Upper lobe of left lung (tissue), 6 donors: Measurements from ENCODE around the gene PCGF1. TPM values are rescaled to one million over a fixed set of nuclear protein-coding genes. Genes with fewer than 3 reads are reported as not detected.

Experiments used
- ATAC-seq, 2 donors: fragments of 200-7000 bp; cut with Tn5 transposase; one replicate each; pipeline ENCODE4 v1.9.1; 2022; ENCODE audit warnings: mild to moderate bottlenecking in 2 of 2, moderate library complexity in 2 of 2; ENCODE audit not compliant: low FRiP score in 2 of 2
- DNase-seq, 2 donors: peaks; one replicate each; pipeline ENCODE4 v3.0.0-alpha.2; 2019 to 2020
- H3K27ac ChIP-seq, 4 donors: fragments of 200-600 bp; sonication (generic); one replicate each; pipeline ENCODE4 v1.5.1; 2016 to 2019
- H3K27me3 ChIP-seq, 4 donors: fragments of 200-600 bp; sonication (generic); one replicate each; pipeline ENCODE4 v1.5.1; 2017 to 2019
- H3K36me3 ChIP-seq, 4 donors: fragments of 200-600 bp; sonication (generic); one replicate each; pipeline ENCODE4 v1.5.1; 2016 to 2019
- H3K4me1 ChIP-seq, 4 donors: fragments of 200-600 bp; sonication (generic); one replicate each; pipeline ENCODE4 v1.5.1; 2018 to 2019
- H3K4me3 ChIP-seq, 4 donors: fragments of 200-600 bp; sonication (generic); one replicate each; pipeline ENCODE4 v1.5.1; 2017 to 2019; ENCODE audit warnings: mild to moderate bottlenecking in 2 of 4, moderate library complexity in 1 of 4
- H3K9me3 ChIP-seq, 4 donors: fragments of 200-600 bp; sonication (generic); one replicate each; pipeline ENCODE4 v1.5.1; 2018 to 2019
- EP300 ChIP-seq, 4 donors: sonication (generic); formaldehyde crosslinking; IDR thresholded peaks; one replicate each; pipeline ENCODE4 v1.5.1; 2017; ENCODE audit warnings: antibody characterized with exemption in 4 of 4, control low read depth in 2 of 4
- POLR2A ChIP-seq, 4 donors: fragments of 450-650 bp; IDR thresholded peaks; one replicate each; pipeline ENCODE4 v1.5.1; 2016 to 2017; ENCODE audit warnings: antibody characterized with exemption in 4 of 4, mild to moderate bottlenecking in 2 of 4
- POLR2AphosphoS5 ChIP-seq, 2 donors: sonication (generic); formaldehyde crosslinking; IDR thresholded peaks; one replicate each; pipeline ENCODE4 v1.5.1; 2017; ENCODE audit warnings: antibody characterized with exemption in 2 of 2
- WGBS, 2 donors: methylation state at CpG; one replicate each; pipeline ENCODE4 v1.1.5; 2017 to 2018; 5-methylcytosine and 5-hydroxymethylcytosine counted together
- total RNA-seq, 6 donors: library from RNA; depleted of rRNA in 4 of 6; stranded (reverse); fragments of >200 nt in 4 of 6; gene quantifications; one replicate each; pipeline versions ENCODE4 v1.1.0 to v1.2.1, GENCODE V29; 2016 to 2021
- TF ChIP-seq, protein P1 (sequence below), 6 experiments: fragments of 450-650 bp in 4 of 6; fragments of 200-600 bp in 2 of 6; sonication (generic) in 2 of 6; IDR thresholded peaks; one replicate each; pipeline ENCODE4 v1.5.1; 2016 to 2019; ENCODE audit warnings: antibody characterized with exemption in 6 of 6
- donor health status: DM: no; HTN: no; CAD: no; lungs with moderate emphysema.
- donor health status: DM: no; HTN: yes; CAD: no; lungs with severe emphysema.

The PCGF1 gene
- total RNA-seq = 10 to 100 TPM; 15.4 to 43.2 (median 34.6) TPM

DNA sequence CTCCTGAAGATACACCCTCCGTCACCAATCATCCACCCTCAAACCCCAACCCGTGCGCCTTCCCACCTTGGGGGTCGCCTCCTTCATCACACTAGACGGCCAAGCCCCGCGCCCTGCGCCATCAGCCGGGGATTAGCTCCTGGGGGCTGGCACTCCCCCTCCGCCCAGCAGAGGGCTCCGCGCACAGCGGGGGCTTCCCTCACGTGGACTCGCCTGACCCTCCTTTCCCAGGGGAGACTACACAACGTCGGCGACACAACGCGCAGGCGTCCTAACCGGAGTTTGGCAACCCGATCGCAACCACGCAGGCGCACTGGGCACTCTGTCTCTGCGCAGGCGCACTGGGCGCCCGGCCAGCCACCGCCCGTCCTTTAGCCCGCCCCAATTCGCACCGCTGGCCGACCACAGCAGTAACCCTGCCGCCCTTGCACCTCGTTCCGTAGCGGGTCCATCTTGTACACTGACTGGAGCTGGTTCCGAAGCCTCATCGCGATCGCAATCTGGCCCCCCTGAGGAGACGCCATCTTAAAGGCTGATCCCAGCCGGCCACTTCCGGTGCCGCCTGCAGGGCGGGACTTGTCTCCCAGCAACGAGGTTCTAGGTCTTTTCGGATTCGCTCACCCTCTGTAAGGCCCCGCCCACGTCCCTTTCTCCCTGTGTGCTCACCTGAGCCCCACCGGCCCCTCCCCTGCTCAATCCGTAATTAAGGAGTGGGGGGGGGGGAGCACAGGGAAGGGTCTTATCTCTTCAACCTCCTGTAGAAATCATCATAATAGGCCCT, at the start of gene PCGF1:
PCGF1 (minus strand) TSS at position 551 of the 781 bp plus-strand sequence; CDS start at position 524, 27 bp downstream.
- WGBS, 2 donors = 1 to 4% methylated on average over 21 to 43 of the region's 56 CpGs
- H3K9me3 ChIP-seq = no peaks in the 10 kb centered on the region
- ATAC-seq = peak; percentile 95 to 96
- H3K4me1 ChIP-seq = peaks cover 33 to 56% (median 41%) of the 10 kb centered on the region in 4 donors
- TF ChIP-seq POLR2A (IDR thresholded peaks at IDR 0.05) = peak in 2 of 4 donors; percentile 63 to 79
- peak; percentile 79 to 96 for TF ChIP-seq POLR2AphosphoS5 (IDR thresholded peaks at IDR 0.05)
- TF ChIP-seq, protein P1, sequence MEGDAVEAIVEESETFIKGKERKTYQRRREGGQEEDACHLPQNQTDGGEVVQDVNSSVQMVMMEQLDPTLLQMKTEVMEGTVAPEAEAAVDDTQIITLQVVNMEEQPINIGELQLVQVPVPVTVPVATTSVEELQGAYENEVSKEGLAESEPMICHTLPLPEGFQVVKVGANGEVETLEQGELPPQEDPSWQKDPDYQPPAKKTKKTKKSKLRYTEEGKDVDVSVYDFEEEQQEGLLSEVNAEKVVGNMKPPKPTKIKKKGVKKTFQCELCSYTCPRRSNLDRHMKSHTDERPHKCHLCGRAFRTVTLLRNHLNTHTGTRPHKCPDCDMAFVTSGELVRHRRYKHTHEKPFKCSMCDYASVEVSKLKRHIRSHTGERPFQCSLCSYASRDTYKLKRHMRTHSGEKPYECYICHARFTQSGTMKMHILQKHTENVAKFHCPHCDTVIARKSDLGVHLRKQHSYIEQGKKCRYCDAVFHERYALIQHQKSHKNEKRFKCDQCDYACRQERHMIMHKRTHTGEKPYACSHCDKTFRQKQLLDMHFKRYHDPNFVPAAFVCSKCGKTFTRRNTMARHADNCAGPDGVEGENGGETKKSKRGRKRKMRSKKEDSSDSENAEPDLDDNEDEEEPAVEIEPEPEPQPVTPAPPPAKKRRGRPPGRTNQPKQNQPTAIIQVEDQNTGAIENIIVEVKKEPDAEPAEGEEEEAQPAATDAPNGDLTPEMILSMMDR (IDR thresholded peaks at IDR 0.05) = peak in 5 of 6 experiments; percentile 33 to 67 (median 42)
- no peak for TF ChIP-seq EP300 (IDR thresholded peaks at IDR 0.05)
- peak within 1 kb of the TSS; percentile 44 to 82 (median 56) for H3K4me3 ChIP-seq
- peak; percentile 99 to 100 for DNase-seq
- H3K27me3 ChIP-seq = peaks cover 0 to 13% (median 1%) of the 10 kb centered on the region in 4 donors
- H3K36me3 ChIP-seq = peaks cover 0 to 22% (median 6%) of the 10 kb centered on the region in 4 donors
- peak within 1 kb of the TSS; percentile 96 to 100 (median 98) for H3K27ac ChIP-seq

DNA sequence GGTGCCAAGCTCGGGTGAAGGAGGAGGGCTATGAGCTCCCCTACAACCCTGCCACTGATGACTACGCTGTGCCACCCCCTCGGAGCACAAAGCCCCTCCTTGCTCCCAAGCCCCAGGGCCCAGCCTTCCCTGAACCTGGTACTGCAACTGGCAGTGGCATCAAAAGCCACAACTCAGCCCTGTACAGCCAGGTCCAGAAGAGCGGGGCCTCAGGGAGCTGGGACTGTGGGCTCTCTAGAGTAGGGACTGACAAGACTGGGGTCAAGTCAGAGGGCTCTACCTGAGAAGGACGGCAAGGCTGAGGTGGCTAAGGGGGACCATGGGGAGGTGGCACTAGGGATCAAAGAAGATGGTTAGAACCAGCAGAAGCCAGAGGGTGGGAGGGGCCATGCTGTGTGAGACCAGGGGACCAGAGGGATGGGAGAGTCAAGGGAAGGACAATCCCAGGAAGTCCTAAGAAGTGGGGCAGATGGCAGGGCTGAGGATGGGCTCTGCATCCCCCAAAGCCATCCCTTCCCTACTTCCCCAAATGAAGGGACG, 49.4 kb upstream of the PCGF1 start:
- H3K27ac ChIP-seq = no peak overlapping the region
- H3K4me3 ChIP-seq = no peak overlapping the region
- H3K4me1 ChIP-seq = peaks cover 11 to 25% (median 12%) of the 10 kb centered on the region in 4 donors
- no peak for TF ChIP-seq EP300 (IDR thresholded peaks at IDR 0.05)
- TF ChIP-seq, protein P1 (IDR thresholded peaks at IDR 0.05) = no peak
- TF ChIP-seq POLR2AphosphoS5 (IDR thresholded peaks at IDR 0.05) = no peak
- no peak for TF ChIP-seq POLR2A (IDR thresholded peaks at IDR 0.05)
- H3K36me3 ChIP-seq = peaks cover 0 to 9% (median 7%) of the 10 kb centered on the region in 4 donors
- no peaks in the 10 kb centered on the region for H3K27me3 ChIP-seq
- DNase-seq (no peak), ATAC-seq (no peak)
- 86 to 93% methylated on average over 2 to 6 of the region's 6 CpGs for WGBS, 2 donors
- no peaks in the 10 kb centered on the region for H3K9me3 ChIP-seq

DNA sequence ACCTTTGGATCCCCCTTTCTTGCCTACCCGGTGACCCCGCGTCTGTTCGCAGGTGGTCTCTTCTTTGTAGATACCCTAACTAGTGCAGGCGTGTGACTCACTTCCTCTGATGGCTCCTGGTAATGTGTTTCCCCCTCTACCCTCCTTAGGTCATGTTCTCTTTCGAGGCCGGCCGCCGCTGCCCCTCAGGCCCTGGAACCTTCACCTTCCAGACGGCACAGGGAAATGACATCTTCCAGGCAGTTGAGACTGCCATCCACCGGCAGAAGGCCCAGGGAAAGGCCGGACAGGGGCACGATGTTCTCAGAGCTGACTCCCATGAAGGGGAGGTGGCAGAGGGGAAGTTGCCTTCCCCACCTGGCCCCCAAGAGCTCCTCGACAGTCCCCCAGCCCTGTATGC, 48.7 kb upstream of the PCGF1 start:
- ATAC-seq = no peak
- peak in 1 of 2 donors; percentile 80 for DNase-seq
- Histone ChIP-seq H3K36me3 (peaks cover 0 to 9% (median 7%) of the 10 kb centered on the region in 4 donors), H3K4me1 (peaks cover 11 to 25% (median 12%) of the 10 kb centered on the region in 4 donors), H3K27ac (peak overlapping the region in 2 of 4 donors; percentile 88 to 89), H3K27me3 (no peaks in the 10 kb centered on the region), H3K4me3 (peak overlapping the region in 3 of 4 donors; percentile 70 to 97 (median 73)), H3K9me3 (no peaks in the 10 kb centered on the region)
- WGBS, 2 donors = 77 to 87% methylated on average over 10 to 14 of the region's 14 CpGs
- TF ChIP-seq POLR2A (IDR thresholded peaks at IDR 0.05) (no peak), POLR2AphosphoS5 (IDR thresholded peaks at IDR 0.05) (no peak), EP300 (IDR thresholded peaks at IDR 0.05) (no peak)
- TF ChIP-seq, protein P1 (IDR thresholded peaks at IDR 0.05) = no peak

DNA sequence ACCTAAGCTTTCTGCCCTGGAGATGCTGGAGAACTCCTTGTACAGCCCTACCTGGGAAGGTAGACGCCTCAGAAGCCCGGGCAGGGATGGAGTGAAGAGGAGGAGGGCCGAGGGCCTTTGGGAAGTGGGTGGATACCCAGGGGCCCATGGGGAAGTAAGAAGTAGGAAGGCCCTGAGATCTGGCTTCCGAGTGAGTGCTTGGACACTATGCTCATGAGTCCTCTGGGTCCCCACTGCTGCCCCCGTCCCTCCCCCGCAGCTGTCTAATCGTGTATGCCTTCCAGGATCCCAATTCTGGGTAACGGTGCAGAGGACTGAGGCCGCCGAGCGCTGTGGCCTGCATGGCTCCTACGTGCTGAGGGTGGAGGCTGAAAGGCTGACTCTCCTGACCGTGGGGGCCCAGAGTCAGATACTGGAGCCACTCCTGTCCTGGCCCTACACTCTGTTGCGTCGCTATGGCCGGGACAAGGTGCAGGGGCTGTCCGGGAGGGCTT, 48.2 kb upstream of the PCGF1 start:
- H3K9me3 ChIP-seq = no peaks in the 10 kb centered on the region
- H3K4me1 ChIP-seq = peaks cover 11 to 25% (median 12%) of the 10 kb centered on the region in 4 donors
- TF ChIP-seq EP300 (IDR thresholded peaks at IDR 0.05) = no peak
- no peak for TF ChIP-seq POLR2AphosphoS5 (IDR thresholded peaks at IDR 0.05)
- TF ChIP-seq, protein P1 (IDR thresholded peaks at IDR 0.05) = no peak
- TF ChIP-seq POLR2A (IDR thresholded peaks at IDR 0.05) = no peak
- ATAC-seq (peak in 1 of 2 donors; percentile 28), DNase-seq (peak; percentile 61 to 79)
- H3K4me3 ChIP-seq = peak overlapping the region; percentile 68 to 97 (median 72)
- WGBS, 2 donors = 52 to 69% methylated on average over 11 to 17 of the region's 17 CpGs
- H3K27ac ChIP-seq = peak overlapping the region; percentile 87 to 89 (median 88)
- peaks cover 0 to 9% (median 7%) of the 10 kb centered on the region in 4 donors for H3K36me3 ChIP-seq
- no peaks in the 10 kb centered on the region for H3K27me3 ChIP-seq
